Body of pancreas (tissue), 4 donors: ENCODE data around the gene OR4E2. TPM values are rescaled to one million over a fixed set of nuclear protein-coding genes. Genes with fewer than 3 reads are reported as not detected.

Experiments
- ATAC-seq: fragments of 150-250 bp; one replicate; pipeline ENCODE4 v1.9.1; 2016
- DNase-seq, 4 donors: peaks; one replicate each; pipeline ENCODE4 v3.0.0-alpha.2; 2019
- H3K27ac ChIP-seq, 4 donors: fragments of 200-600 bp; sonication (generic); 1 replicate in 3 of 4; 2 replicates in 1 of 4; pipeline versions ENCODE4 v1.5.1 to v1.6.1; 2016 to 2019; ENCODE audit warnings: mild to moderate bottlenecking in 1 of 4, mixed read lengths in 1 of 4, moderate library complexity in 1 of 4
- H3K27me3 ChIP-seq, 2 donors: fragments of 200-600 bp; sonication (generic); one replicate each; pipeline ENCODE4 v1.6.0; 2016; ENCODE audit warnings: mild to moderate bottlenecking in 1 of 2
- H3K36me3 ChIP-seq, 2 donors: fragments of 200-600 bp; sonication (generic); replicated peaks in 1 of 2; 2 replicates each; pipeline ENCODE4 v1.5.1; 2016; ENCODE audit warnings: low read depth in 2 of 2; ENCODE audit not compliant: insufficient read depth in 1 of 2
- H3K4me1 ChIP-seq: fragments of 200-600 bp; sonication (generic); one replicate; pipeline ENCODE4 v1.6.0; 2016
- H3K4me3 ChIP-seq, 2 donors: fragments of 200-600 bp; sonication (generic); 1 replicate in 1 of 2; 2 replicates in 1 of 2; pipeline ENCODE4 v1.5.1; 2016 to 2019
- H3K9me3 ChIP-seq, 3 donors: fragments of 200-600 bp; sonication (generic); 1 replicate in 2 of 3; 2 replicates in 1 of 3; pipeline ENCODE4 v1.5.1; 2016
- POLR2A ChIP-seq, 3 donors: fragments of 450-650 bp; IDR thresholded peaks; one replicate each; pipeline ENCODE4 v1.6.1; 2016; ENCODE audit warnings: antibody characterized with exemption in 3 of 3, mild to moderate bottlenecking in 2 of 3
- WGBS, 2 donors: methylation state at CpG; one replicate each; pipeline ENCODE4 v1.1.5; 2017; 5-methylcytosine and 5-hydroxymethylcytosine counted together
- intact Hi-C: fragments of 100-400 bp; cut with DNase I; formaldehyde crosslinking; loops from one replicate; pipeline ENCODE4 v1.15.1; 2023
- total RNA-seq, 2 donors: library from RNA; depleted of rRNA; stranded (reverse); fragments of >200 nt; gene quantifications; one replicate each; pipeline ENCODE4 v1.1.0, GENCODE V29; 2016
- TF ChIP-seq, protein P1 (sequence below), 7 experiments: fragments of 450-650 bp in 4 of 7; fragments of 200-600 bp in 3 of 7; sonication (generic) in 3 of 7; IDR thresholded peaks; one replicate each; pipeline ENCODE4 v1.5.1; 2016 to 2019; ENCODE audit warnings: antibody characterized with exemption in 7 of 7

Gene OR4E2
- total RNA-seq, 2 donors from 2014 or later = not detected

DNA sequence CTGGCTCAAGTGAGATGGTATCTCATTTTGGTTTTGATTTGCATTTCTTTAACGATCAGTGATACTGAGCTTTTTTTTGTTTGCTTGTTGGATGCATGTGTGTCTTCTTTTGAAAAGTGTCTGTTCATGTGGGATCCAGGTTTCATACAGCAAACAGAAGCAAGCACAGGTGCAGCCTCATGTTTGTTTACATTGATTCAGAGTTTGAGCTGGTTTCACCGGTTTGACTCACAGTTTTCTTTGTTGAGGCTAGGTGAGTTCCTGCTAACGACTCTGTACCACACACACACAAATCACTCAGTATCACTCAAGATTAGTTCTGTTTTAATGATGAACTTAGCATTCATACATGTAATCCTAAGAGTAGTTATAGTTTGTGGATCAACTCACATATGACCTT, 22.6 kb upstream of the OR4E2 start:
- no peaks in the 10 kb centered on the region for H3K4me1 ChIP-seq
- H3K36me3 ChIP-seq = no peaks in the 10 kb centered on the region
- ATAC-seq = no peak
- TF ChIP-seq POLR2A (IDR thresholded peaks at IDR 0.05) = no peak
- TF ChIP-seq, protein P1, sequence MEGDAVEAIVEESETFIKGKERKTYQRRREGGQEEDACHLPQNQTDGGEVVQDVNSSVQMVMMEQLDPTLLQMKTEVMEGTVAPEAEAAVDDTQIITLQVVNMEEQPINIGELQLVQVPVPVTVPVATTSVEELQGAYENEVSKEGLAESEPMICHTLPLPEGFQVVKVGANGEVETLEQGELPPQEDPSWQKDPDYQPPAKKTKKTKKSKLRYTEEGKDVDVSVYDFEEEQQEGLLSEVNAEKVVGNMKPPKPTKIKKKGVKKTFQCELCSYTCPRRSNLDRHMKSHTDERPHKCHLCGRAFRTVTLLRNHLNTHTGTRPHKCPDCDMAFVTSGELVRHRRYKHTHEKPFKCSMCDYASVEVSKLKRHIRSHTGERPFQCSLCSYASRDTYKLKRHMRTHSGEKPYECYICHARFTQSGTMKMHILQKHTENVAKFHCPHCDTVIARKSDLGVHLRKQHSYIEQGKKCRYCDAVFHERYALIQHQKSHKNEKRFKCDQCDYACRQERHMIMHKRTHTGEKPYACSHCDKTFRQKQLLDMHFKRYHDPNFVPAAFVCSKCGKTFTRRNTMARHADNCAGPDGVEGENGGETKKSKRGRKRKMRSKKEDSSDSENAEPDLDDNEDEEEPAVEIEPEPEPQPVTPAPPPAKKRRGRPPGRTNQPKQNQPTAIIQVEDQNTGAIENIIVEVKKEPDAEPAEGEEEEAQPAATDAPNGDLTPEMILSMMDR (IDR thresholded peaks at IDR 0.05) = no peak
- 13% methylated on average over 3 of the region's 3 CpGs for WGBS, 2 donors
- intact Hi-C loops = no loop called here
- H3K4me3 ChIP-seq = no peak overlapping the region
- no peaks in the 10 kb centered on the region for H3K27me3 ChIP-seq
- H3K27ac ChIP-seq = no peak overlapping the region
- no peaks in the 10 kb centered on the region for H3K9me3 ChIP-seq
- DNase-seq = no peak

DNA sequence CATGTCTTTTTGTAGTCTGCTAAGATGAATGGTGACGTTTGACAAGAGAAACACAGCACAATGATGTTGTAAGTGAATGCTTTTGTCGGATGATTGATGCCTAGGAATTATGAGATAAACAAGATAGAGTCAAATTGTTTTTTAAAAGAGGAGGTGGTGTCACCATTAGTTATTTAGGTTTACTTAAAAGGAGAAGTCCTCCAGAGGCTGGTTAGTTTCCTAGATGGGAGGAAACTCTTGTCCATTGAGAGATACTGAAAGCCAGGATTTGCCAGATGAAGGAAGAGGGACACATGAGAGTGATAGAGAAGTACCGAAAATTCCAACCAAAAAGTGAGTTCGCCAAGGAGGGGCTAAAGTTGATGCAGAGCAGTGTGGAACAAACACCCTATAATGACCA, 18.8 kb upstream of the OR4E2 start, which contains the start of gene OR10G2:
Gene OR10G2, minus strand, starts transcription at position 101 of the 400 bp plus-strand sequence. Its CDS starts 98 bp downstream, at position 3.
- no peaks in the 10 kb centered on the region for H3K36me3 ChIP-seq
- ATAC-seq = no peak
- no peak for TF ChIP-seq POLR2A (IDR thresholded peaks at IDR 0.05)
- TF ChIP-seq, protein P1 (IDR thresholded peaks at IDR 0.05) = no peak
- H3K4me1 ChIP-seq = no peaks in the 10 kb centered on the region
- no peaks in the 10 kb centered on the region for H3K9me3 ChIP-seq
- H3K4me3 ChIP-seq = no peak within 1 kb of the TSS
- DNase-seq = no peak
- WGBS, 2 donors = 53 to 60% methylated on average over 4 of the region's 4 CpGs
- intact Hi-C loops = no loop called here
- H3K27ac ChIP-seq = no peak within 1 kb of the TSS
- H3K27me3 ChIP-seq = no peaks in the 10 kb centered on the region

DNA sequence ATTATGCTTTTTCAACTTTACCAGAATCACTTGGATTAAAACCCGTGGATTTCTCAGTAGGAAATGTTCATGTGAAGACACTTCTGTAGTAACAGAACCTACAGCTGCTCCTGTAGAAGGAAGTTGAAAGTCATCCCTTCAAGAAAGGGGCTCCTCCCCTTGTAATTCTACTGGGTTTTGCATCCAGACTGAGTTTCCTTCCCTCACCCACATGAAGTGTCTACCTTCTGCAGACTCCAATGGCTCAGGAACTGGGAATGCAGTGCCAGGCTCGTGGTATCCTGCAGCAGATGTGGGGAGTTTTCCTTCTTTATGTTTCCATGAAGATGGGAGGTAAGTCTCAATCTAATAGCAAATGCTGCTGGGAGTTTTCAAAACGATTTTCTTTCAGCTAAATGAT, 11.0 kb upstream of the OR4E2 start:
- Histone ChIP-seq H3K9me3 (no peaks in the 10 kb centered on the region), H3K27me3 (no peaks in the 10 kb centered on the region), H3K27ac (no peak overlapping the region), H3K4me1 (no peaks in the 10 kb centered on the region), H3K4me3 (no peak overlapping the region), H3K36me3 (no peaks in the 10 kb centered on the region)
- no peak for DNase-seq
- no peak for TF ChIP-seq POLR2A (IDR thresholded peaks at IDR 0.05)
- TF ChIP-seq, protein P1 (IDR thresholded peaks at IDR 0.05) = no peak
- WGBS, 2 donors = 32 to 42% methylated on average over 3 of the region's 3 CpGs
- intact Hi-C loops = no loop called here
- no peak for ATAC-seq

DNA sequence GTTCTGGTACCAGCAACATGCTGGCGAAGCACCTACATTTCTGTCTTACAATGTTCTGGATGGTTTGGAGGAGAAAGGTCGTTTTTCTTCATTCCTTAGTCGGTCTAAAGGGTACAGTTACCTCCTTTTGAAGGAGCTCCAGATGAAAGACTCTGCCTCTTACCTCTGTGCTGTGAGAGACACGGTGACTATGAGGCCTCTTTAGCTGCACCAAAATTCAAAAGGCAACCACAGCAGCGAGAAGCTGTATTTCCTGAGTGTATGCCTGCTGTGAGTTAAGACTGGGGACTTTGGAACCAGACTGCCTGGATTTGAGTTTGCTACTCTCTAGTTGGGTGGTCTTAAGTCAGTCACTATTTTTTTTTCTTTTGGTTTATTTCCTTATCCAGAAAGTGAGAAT, 10.2 kb upstream of the OR4E2 start:
- H3K4me3 ChIP-seq = no peak overlapping the region
- TF ChIP-seq, protein P1 (IDR thresholded peaks at IDR 0.05) = no peak
- no peak for TF ChIP-seq POLR2A (IDR thresholded peaks at IDR 0.05)
- DNase-seq = no peak
- intact Hi-C loops = no loop called here
- no peaks in the 10 kb centered on the region for H3K9me3 ChIP-seq
- 54 to 55% methylated on average over 5 of the region's 5 CpGs for WGBS, 2 donors
- H3K27ac ChIP-seq = no peak overlapping the region
- no peak for ATAC-seq
- no peaks in the 10 kb centered on the region for H3K27me3 ChIP-seq
- no peaks in the 10 kb centered on the region for H3K4me1 ChIP-seq
- no peaks in the 10 kb centered on the region for H3K36me3 ChIP-seq

DNA sequence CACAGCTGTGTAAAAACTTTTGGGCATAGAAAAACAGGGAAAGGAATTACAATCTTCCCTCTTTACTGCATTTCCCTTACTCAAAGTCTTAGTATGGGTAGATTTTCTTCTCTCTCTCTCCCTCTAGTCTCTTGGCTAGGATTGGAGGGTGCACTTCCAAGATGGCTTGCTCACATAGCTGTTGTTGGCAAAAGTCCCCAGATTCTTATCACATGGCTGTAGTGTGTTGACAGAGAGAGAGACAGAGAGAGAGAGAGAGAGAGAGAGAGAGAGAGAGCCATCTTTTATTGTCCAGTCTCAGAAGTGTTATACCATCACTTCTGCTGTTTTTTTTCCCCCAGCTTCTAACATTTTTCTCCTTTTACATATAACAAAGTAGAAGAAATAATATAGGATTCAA, 6.3 kb upstream of the OR4E2 start:
- DNase-seq (no peak), ATAC-seq (no peak)
- Histone ChIP-seq H3K27ac (no peak overlapping the region), H3K27me3 (no peaks in the 10 kb centered on the region), H3K9me3 (no peaks in the 10 kb centered on the region), H3K4me3 (no peak overlapping the region), H3K36me3 (no peaks in the 10 kb centered on the region), H3K4me1 (no peaks in the 10 kb centered on the region)
- TF ChIP-seq, protein P1 (IDR thresholded peaks at IDR 0.05) = no peak
- TF ChIP-seq POLR2A (IDR thresholded peaks at IDR 0.05) = no peak
- intact Hi-C loops = no loop called here
